NCI-H524 treated with DMSO at 0.1 percent for 48 hours (cell line): ENCODE results near the gene E2F8.

Experiments used
- DNase-seq: peaks from one replicate; lab custom pipeline; 2025; lab: John Stamatoyannopoulos, UW

E2F8 gene

GRCh38 chr11:19187114-19187832 is 53.5 kb downstream of the E2F8 start:
- DNase-seq = no peak

- no peak for DNase-seq
Observed at GRCh38 chr11:19185516-19186052, 55.2 kb downstream of the E2F8 start.

- no peak for DNase-seq
Observed at GRCh38 chr11:19185036-19185435, 55.7 kb downstream of the E2F8 start.

GRCh38 chr11:19183646-19184045 is 57.1 kb downstream of the E2F8 start:
- no peak for DNase-seq

GRCh38 chr11:19181531-19182261 is 59.0 kb downstream of the E2F8 start:
- no peak for DNase-seq

GRCh38 chr11:19176629-19177186 is 64.0 kb downstream of the E2F8 start:
- DNase-seq = no peak
